GM23338 (cell line): Measurements from ENCODE around the gene ERC2.

Experiments used
- CREB1 ChIP-seq: fragments of 250-450 bp; sonication (Bioruptor Pico); IDR thresholded peaks from 2 replicates; pipeline ENCODE4 v1.5.0; 2020; ENCODE audit warnings: low read depth, mild to moderate bottlenecking, moderate library complexity
- EZH2 ChIP-seq: fragments of 200-600 bp; sonication (generic); IDR thresholded peaks from one replicate; pipeline ENCODE4 v1.8.0; 2017; ENCODE audit warnings: antibody characterized with exemption, mild to moderate bottlenecking, low read depth; ENCODE audit not compliant: unreplicated experiment
- EZH2phosphoT487 ChIP-seq: fragments of 200-600 bp; sonication (generic); IDR thresholded peaks from one replicate; pipeline ENCODE4 v1.8.1; 2018; ENCODE audit warnings: antibody characterized with exemption; ENCODE audit not compliant: unreplicated experiment
- NANOG ChIP-seq: IDR thresholded peaks from 2 replicates; pipeline ENCODE4 v1.6.1; 2016; ENCODE audit warnings: antibody characterized with exemption, borderline replicate concordance
- POLR2AphosphoS5 ChIP-seq: IDR thresholded peaks from 2 replicates; pipeline ENCODE4 v1.6.1; 2016; ENCODE audit warnings: antibody characterized with exemption, low read depth
- ZNF114 ChIP-seq: fragments of 250-450 bp; sonication (Bioruptor Pico); IDR thresholded peaks from 2 replicates; pipeline ENCODE4 v1.5.0; 2020; ENCODE audit warnings: mild to moderate bottlenecking, moderate library complexity
- ZNF462 ChIP-seq: fragments of 250-450 bp; sonication (Bioruptor Pico); IDR thresholded peaks from 2 replicates; pipeline ENCODE4 v1.5.0; 2020; ENCODE audit warnings: mild to moderate bottlenecking, moderate library complexity
- TF ChIP-seq, protein P1 (sequence below), 2 experiments: fragments of 200-600 bp in 1 of 2; sonication (generic) in 1 of 2; conservative IDR thresholded peaks; 2 replicates each; pipeline versions ENCODE4 v1.5.1 to v1.6.1; 2016 to 2017; ENCODE audit warnings: antibody characterized with exemption in 2 of 2, low read depth in 2 of 2, mild to moderate bottlenecking in 2 of 2, moderate library complexity in 1 of 2
- TF ChIP-seq, protein P2 (sequence below): IDR thresholded peaks from 2 replicates; pipeline ENCODE4 v1.6.1; 2016; ENCODE audit warnings: antibody characterized with exemption

GRCh38 chr3:55484191-55484689 lies 984.0 kb downstream of the ERC2 start:
- TF ChIP-seq, protein P1, sequence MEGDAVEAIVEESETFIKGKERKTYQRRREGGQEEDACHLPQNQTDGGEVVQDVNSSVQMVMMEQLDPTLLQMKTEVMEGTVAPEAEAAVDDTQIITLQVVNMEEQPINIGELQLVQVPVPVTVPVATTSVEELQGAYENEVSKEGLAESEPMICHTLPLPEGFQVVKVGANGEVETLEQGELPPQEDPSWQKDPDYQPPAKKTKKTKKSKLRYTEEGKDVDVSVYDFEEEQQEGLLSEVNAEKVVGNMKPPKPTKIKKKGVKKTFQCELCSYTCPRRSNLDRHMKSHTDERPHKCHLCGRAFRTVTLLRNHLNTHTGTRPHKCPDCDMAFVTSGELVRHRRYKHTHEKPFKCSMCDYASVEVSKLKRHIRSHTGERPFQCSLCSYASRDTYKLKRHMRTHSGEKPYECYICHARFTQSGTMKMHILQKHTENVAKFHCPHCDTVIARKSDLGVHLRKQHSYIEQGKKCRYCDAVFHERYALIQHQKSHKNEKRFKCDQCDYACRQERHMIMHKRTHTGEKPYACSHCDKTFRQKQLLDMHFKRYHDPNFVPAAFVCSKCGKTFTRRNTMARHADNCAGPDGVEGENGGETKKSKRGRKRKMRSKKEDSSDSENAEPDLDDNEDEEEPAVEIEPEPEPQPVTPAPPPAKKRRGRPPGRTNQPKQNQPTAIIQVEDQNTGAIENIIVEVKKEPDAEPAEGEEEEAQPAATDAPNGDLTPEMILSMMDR (conservative IDR thresholded peaks at IDR 0.05; ENCODE audit: low read depth in 2 of 2) = no peak
- TF ChIP-seq EZH2phosphoT487 (no peak), EZH2 (peak; percentile 72), ZNF462 (CRISPR knock-in tag) (no peak), ZNF114 (no peak), POLR2AphosphoS5 (no peak), CREB1 (CRISPR knock-in tag) (no peak), NANOG (no peak)
- TF ChIP-seq, protein P2, sequence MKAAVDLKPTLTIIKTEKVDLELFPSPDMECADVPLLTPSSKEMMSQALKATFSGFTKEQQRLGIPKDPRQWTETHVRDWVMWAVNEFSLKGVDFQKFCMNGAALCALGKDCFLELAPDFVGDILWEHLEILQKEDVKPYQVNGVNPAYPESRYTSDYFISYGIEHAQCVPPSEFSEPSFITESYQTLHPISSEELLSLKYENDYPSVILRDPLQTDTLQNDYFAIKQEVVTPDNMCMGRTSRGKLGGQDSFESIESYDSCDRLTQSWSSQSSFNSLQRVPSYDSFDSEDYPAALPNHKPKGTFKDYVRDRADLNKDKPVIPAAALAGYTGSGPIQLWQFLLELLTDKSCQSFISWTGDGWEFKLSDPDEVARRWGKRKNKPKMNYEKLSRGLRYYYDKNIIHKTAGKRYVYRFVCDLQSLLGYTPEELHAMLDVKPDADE = no peak
